WTC11 (cell line): ENCODE data around the gene GSPT1. TPM values are rescaled to one million over a fixed set of nuclear protein-coding genes. Genes with fewer than 3 reads are reported as not detected.

ENCODE experiments used
- ATAC-seq: fragments of 200-7000 bp; cut with Tn5 transposase; 2 replicates; pipeline ENCODE4 v1.10.0; 2021; ENCODE audit warnings: mild to moderate bottlenecking, moderate library complexity
- CTCF ChIA-PET: fragments of 300-600 bp; sonication (Branson Sonifier 250); formaldehyde crosslinking; loops from one replicate; lab custom pipeline; 2021; ENCODE audit warnings: antibody characterized with exemption; lab: Charles Lee
- POLR2A ChIA-PET: fragments of 350-600 bp; sonication (Branson Sonifier 250); formaldehyde crosslinking; loops from one replicate; lab custom pipeline; 2021; ENCODE audit warnings: antibody characterized with exemption; lab: Charles Lee
- DNase-seq: peaks from one replicate; pipeline ENCODE4 v3.0.0; 2021; ENCODE audit warnings: low spot score
- H3K27ac Mint-ChIP-seq: 2 replicates; pipeline ENCODE4 v1.8.0; 2021; ENCODE audit warnings: mixed read lengths
- H3K27me3 Mint-ChIP-seq: 2 replicates; pipeline ENCODE4 v1.8.0; 2021; ENCODE audit warnings: low read depth, mild to moderate bottlenecking, moderate library complexity, mixed read lengths
- H3K36me3 Mint-ChIP-seq: 2 replicates; pipeline ENCODE4 v1.8.0; 2021; ENCODE audit warnings: mixed read lengths
- H3K4me1 Mint-ChIP-seq: 2 replicates; pipeline ENCODE4 v1.8.0; 2022; ENCODE audit warnings: mixed read lengths
- H3K4me3 Mint-ChIP-seq: 2 replicates; pipeline ENCODE4 v1.8.0; 2021; ENCODE audit warnings: mild to moderate bottlenecking, moderate library complexity, mixed read lengths
- H3K9me3 Mint-ChIP-seq: 2 replicates; pipeline ENCODE4 v1.8.0; 2021; ENCODE audit warnings: mixed read lengths
- ATF1 ChIP-seq: sonication (generic); formaldehyde crosslinking; IDR thresholded peaks from 2 replicates; pipeline ENCODE4 v1.8.1; 2023; ENCODE audit warnings: mild to moderate bottlenecking, moderate library complexity, missing genetic modification reagents
- CTCF ChIP-seq: fragments of 200-600 bp; IDR thresholded peaks from 2 replicates; pipeline ENCODE4 v1.8.0; 2022; ENCODE audit warnings: antibody characterized with exemption
- MAX ChIP-seq: sonication (generic); formaldehyde crosslinking; IDR thresholded peaks from 2 replicates; pipeline ENCODE4 v1.8.0; 2022; ENCODE audit warnings: mild to moderate bottlenecking, missing genetic modification reagents
- MXD4 ChIP-seq: fragments of 250-450 bp; sonication (Bioruptor Pico); IDR thresholded peaks from 2 replicates; pipeline ENCODE4 v1.8.0; 2021; ENCODE audit warnings: mild to moderate bottlenecking, moderate library complexity, borderline replicate concordance
- NR3C1 ChIP-seq: sonication (generic); formaldehyde crosslinking; conservative IDR thresholded peaks from 2 replicates; pipeline ENCODE4 v1.8.1; 2023; ENCODE audit warnings: low read depth, mild to moderate bottlenecking, missing genetic modification reagents
- SP1 ChIP-seq: sonication (generic); formaldehyde crosslinking; conservative IDR thresholded peaks from 2 replicates; pipeline ENCODE4 v1.8.1; 2022; ENCODE audit warnings: missing genetic modification reagents
- TCF7 ChIP-seq: sonication (generic); formaldehyde crosslinking; IDR thresholded peaks from 2 replicates; pipeline ENCODE4 v1.8.0; 2022; ENCODE audit warnings: mild to moderate bottlenecking, low read depth, missing genetic modification reagents, moderate library complexity
- TEAD1 ChIP-seq: sonication (generic); formaldehyde crosslinking; IDR thresholded peaks from 2 replicates; pipeline ENCODE4 v1.8.0; 2022; ENCODE audit warnings: mild to moderate bottlenecking, missing genetic modification reagents
- TP53 ChIP-seq: sonication (generic); formaldehyde crosslinking; IDR thresholded peaks from 2 replicates; pipeline ENCODE4 v1.8.1; 2023; ENCODE audit warnings: mild to moderate bottlenecking, missing genetic modification reagents
- ZMAT4 ChIP-seq: fragments of 250-450 bp; sonication (Bioruptor Pico); IDR thresholded peaks from 2 replicates; pipeline ENCODE4 v1.9.0; 2021; ENCODE audit warnings: mild to moderate bottlenecking
- ZNF138 ChIP-seq: sonication (generic); formaldehyde crosslinking; conservative IDR thresholded peaks from 2 replicates; pipeline ENCODE4 v1.8.1; 2022; ENCODE audit warnings: mild to moderate bottlenecking, moderate library complexity, missing genetic modification reagents
- ZNF317 ChIP-seq: sonication (generic); formaldehyde crosslinking; IDR thresholded peaks from 2 replicates; pipeline ENCODE4 v1.8.1; 2023; ENCODE audit warnings: low read depth, mild to moderate bottlenecking, moderate library complexity, missing genetic modification reagents, borderline replicate concordance
- ZNF396 ChIP-seq: fragments of 250-450 bp; sonication (Bioruptor Pico); IDR thresholded peaks from 2 replicates; pipeline ENCODE4 v1.8.0; 2021; ENCODE audit warnings: mild to moderate bottlenecking, moderate library complexity, borderline replicate concordance
- total RNA-seq: library from RNA; stranded (reverse); gene quantifications from 3 replicates; pipeline ENCODE4 v1.2.3, GENCODE V29; 2021
- TF ChIP-seq, protein P1 (sequence below): sonication (generic); formaldehyde crosslinking; IDR thresholded peaks from 2 replicates; pipeline ENCODE4 v1.8.0; 2023; ENCODE audit warnings: missing genetic modification reagents
- TF ChIP-seq, protein P2 (sequence below): sonication (generic); formaldehyde crosslinking; IDR thresholded peaks from 2 replicates; pipeline ENCODE4 v1.8.1; 2022; ENCODE audit warnings: missing genetic modification reagents, borderline replicate concordance
- TF ChIP-seq, protein P3 (sequence below): sonication (generic); formaldehyde crosslinking; IDR thresholded peaks from 2 replicates; pipeline ENCODE4 v1.8.1; 2022; ENCODE audit warnings: mild to moderate bottlenecking, moderate library complexity, missing genetic modification reagents
- TF ChIP-seq, protein P4 (sequence below): fragments of 250-450 bp; sonication (Bioruptor Pico); IDR thresholded peaks from 2 replicates; pipeline ENCODE4 v1.9.0; 2021; ENCODE audit warnings: mild to moderate bottlenecking
- TF ChIP-seq, protein P5 (sequence below): sonication (generic); formaldehyde crosslinking; IDR thresholded peaks from 2 replicates; pipeline ENCODE4 v1.8.0; 2022; ENCODE audit warnings: mild to moderate bottlenecking, missing genetic modification reagents
- TF ChIP-seq, protein P6 (sequence below): sonication (generic); formaldehyde crosslinking; IDR thresholded peaks from 2 replicates; pipeline ENCODE4 v1.8.1; 2023; ENCODE audit warnings: mild to moderate bottlenecking, moderate library complexity, missing genetic modification reagents

Gene GSPT1
- total RNA-seq, 1 experiment from 2014 or later, result 190 TPM

DNA sequence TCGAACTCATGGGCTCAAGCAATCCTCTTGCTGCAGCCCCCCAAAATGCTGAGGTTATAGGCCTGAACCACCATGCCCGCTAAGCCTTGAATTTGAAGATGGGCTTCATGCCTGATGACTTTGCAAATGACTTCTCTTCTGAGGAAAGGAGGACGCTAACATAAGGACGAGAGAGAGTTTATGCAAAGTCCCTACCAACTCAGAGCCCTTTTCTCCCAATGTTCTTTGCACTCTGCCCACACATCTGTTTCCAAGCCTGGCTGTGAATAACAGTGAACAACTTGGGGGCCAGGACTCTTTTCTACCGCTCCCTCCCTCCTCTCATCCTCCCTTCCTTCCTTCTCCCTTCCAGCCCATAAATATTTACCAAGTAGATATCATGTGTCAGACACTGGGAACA, 34.6 kb upstream of the GSPT1 start:
- no peaks in the 10 kb centered on the region for H3K36me3 Mint-ChIP-seq
- ATAC-seq, result no peak
- ChIA-PET POLR2A (no interaction called here), CTCF (no interaction called here)
- no peak overlapping the region; the same call in 1 of the 2 replicates for H3K27ac Mint-ChIP-seq
- peaks cover 4% of the 10 kb centered on the region for H3K4me1 Mint-ChIP-seq
- no peaks in the 10 kb centered on the region for H3K9me3 Mint-ChIP-seq
- no peak overlapping the region for H3K4me3 Mint-ChIP-seq
- TF ChIP-seq TCF7 (CRISPR knock-in tag) (no peak), ZNF138 (no peak), NR3C1 (CRISPR knock-in tag) (no peak), ATF1 (CRISPR knock-in tag) (no peak), ZNF396 (CRISPR knock-in tag) (no peak), CTCF (no peak), ZNF317 (CRISPR knock-in tag) (no peak), MAX (CRISPR knock-in tag) (no peak), ZMAT4 (no peak), TP53 (CRISPR knock-in tag) (no peak), MXD4 (CRISPR knock-in tag) (no peak), TEAD1 (CRISPR knock-in tag) (no peak), SP1 (CRISPR knock-in tag) (no peak)
- TF ChIP-seq, protein P1, sequence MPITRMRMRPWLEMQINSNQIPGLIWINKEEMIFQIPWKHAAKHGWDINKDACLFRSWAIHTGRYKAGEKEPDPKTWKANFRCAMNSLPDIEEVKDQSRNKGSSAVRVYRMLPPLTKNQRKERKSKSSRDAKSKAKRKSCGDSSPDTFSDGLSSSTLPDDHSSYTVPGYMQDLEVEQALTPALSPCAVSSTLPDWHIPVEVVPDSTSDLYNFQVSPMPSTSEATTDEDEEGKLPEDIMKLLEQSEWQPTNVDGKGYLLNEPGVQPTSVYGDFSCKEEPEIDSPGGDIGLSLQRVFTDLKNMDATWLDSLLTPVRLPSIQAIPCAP, result no peak
- TF ChIP-seq, protein P2, sequence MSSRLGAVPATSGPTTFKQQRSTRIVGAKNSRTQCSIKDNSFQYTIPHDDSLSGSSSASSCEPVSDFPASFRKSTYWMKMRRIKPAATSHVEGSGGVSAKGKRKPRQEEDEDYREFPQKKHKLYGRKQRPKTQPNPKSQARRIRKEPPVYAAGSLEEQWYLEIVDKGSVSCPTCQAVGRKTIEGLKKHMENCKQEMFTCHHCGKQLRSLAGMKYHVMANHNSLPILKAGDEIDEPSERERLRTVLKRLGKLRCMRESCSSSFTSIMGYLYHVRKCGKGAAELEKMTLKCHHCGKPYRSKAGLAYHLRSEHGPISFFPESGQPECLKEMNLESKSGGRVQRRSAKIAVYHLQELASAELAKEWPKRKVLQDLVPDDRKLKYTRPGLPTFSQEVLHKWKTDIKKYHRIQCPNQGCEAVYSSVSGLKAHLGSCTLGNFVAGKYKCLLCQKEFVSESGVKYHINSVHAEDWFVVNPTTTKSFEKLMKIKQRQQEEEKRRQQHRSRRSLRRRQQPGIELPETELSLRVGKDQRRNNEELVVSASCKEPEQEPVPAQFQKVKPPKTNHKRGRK (CRISPR knock-in tag), result no peak
- TF ChIP-seq, protein P3, sequence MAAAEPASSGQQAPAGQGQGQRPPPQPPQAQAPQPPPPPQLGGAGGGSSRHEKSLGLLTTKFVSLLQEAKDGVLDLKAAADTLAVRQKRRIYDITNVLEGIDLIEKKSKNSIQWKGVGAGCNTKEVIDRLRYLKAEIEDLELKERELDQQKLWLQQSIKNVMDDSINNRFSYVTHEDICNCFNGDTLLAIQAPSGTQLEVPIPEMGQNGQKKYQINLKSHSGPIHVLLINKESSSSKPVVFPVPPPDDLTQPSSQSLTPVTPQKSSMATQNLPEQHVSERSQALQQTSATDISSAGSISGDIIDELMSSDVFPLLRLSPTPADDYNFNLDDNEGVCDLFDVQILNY, result no peak
- TF ChIP-seq, protein P4, sequence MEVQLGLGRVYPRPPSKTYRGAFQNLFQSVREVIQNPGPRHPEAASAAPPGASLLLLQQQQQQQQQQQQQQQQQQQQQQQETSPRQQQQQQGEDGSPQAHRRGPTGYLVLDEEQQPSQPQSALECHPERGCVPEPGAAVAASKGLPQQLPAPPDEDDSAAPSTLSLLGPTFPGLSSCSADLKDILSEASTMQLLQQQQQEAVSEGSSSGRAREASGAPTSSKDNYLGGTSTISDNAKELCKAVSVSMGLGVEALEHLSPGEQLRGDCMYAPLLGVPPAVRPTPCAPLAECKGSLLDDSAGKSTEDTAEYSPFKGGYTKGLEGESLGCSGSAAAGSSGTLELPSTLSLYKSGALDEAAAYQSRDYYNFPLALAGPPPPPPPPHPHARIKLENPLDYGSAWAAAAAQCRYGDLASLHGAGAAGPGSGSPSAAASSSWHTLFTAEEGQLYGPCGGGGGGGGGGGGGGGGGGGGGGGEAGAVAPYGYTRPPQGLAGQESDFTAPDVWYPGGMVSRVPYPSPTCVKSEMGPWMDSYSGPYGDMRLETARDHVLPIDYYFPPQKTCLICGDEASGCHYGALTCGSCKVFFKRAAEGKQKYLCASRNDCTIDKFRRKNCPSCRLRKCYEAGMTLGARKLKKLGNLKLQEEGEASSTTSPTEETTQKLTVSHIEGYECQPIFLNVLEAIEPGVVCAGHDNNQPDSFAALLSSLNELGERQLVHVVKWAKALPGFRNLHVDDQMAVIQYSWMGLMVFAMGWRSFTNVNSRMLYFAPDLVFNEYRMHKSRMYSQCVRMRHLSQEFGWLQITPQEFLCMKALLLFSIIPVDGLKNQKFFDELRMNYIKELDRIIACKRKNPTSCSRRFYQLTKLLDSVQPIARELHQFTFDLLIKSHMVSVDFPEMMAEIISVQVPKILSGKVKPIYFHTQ, result no peak
- TF ChIP-seq, protein P5, sequence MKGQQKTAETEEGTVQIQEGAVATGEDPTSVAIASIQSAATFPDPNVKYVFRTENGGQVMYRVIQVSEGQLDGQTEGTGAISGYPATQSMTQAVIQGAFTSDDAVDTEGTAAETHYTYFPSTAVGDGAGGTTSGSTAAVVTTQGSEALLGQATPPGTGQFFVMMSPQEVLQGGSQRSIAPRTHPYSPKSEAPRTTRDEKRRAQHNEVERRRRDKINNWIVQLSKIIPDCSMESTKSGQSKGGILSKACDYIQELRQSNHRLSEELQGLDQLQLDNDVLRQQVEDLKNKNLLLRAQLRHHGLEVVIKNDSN (CRISPR knock-in tag), result no peak
- TF ChIP-seq, protein P6, sequence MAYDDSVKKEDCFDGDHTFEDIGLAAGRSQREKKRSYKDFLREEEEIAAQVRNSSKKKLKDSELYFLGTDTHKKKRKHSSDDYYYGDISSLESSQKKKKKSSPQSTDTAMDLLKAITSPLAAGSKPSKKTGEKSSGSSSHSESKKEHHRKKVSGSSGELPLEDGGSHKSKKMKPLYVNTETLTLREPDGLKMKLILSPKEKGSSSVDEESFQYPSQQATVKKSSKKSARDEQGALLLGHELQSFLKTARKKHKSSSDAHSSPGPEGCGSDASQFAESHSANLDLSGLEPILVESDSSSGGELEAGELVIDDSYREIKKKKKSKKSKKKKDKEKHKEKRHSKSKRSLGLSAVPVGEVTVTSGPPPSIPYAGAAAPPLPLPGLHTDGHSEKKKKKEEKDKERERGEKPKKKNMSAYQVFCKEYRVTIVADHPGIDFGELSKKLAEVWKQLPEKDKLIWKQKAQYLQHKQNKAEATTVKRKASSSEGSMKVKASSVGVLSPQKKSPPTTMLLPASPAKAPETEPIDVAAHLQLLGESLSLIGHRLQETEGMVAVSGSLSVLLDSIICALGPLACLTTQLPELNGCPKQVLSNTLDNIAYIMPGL (CRISPR knock-in tag), result no peak
- TF ChIP-seq, all 79 proteins: peak for 0
- no peaks in the 10 kb centered on the region for H3K27me3 Mint-ChIP-seq
- no peak for DNase-seq
